Daoy (cell line): ENCODE data around the gene AK1. TPM values are rescaled to one million over a fixed set of nuclear protein-coding genes. Genes with fewer than 3 reads are reported as not detected.

Source experiments
- DNase-seq: peaks from one replicate; pipeline ENCODE4 v3.0.0-alpha.2; 2015; ENCODE audit warnings: low read depth
- total RNA-seq: library from RNA; depleted of rRNA; stranded (reverse); fragments of >200 nt; shearing (Covaris generic); gene quantifications from 2 replicates; pipeline ENCODE4 v1.2.3, GENCODE V29; 2014

AK1 gene
- total RNA-seq, 1 experiment from 2014 or later: 37.5 TPM

DNA sequence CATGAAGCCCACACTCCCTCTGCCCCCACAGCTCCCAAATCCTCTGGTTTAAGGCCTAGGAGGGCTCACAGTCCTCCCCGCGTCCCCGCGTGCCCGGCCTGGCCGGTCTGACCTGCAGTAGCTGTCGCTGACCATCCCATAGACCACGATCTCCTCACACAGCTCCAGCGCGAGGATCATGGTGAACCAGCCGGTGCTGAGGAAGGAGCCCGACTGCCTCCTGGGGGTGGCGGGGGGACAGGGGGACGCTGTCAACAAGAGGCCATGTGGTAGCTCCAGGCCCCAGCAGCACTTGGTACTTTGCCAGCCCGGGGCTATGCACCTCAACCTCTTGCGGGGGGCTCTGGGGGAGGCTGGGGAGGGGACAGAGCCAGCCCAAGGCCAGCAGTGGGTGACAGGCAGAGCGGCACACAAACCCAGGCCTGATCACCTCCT is 32.4 kb upstream of the AK1 start:
- DNase-seq: no peak

- DNase-seq: no peak
Measured at GRCh38 chr9:127908660-127908926, 31.1 kb upstream of the AK1 start.

DNA sequence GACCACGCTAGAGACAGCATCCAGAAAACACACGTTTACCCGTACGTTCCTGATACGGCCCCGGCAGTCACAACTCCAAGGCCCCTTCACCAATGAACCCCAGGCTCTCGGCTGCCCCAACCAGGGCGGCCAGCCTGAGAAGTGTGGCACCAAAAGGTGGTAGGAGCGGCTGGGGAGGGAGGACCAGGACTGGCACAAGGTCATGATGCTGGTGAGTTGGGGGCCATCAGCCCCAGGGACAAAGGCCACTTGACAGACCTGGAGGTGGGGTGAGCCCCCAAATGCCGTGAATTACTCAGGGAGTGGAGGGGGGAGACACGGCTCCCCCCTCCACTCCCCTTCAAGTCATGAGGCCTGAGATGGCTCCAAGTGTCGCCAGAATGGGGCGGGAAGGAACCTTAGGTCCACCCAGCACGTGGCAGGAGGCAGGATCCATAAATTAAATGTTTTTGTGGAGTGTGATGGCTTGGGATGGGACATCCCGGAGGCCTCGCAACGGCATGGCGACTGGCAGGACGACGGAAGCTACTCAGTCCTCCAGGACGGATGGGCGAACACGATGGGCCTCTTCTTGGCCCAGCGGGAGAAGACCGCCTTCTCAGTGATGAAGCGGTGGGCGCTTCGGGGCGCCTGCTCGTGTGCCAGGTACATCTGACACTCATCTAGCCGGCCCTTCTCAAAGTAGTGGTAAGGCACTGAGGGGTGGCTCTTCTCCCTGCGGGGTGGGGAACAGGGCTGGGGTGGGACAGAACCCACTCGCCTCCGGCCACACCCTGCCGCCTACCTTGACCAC is 30.6 kb upstream of the AK1 start:
- DNase-seq: no peak

GRCh38 chr9:127905788-127906191 is 28.3 kb upstream of the AK1 start:
- DNase-seq: no peak

- no peak for DNase-seq
Measured at GRCh38 chr9:127905004-127905728, 27.7 kb upstream of the AK1 start.

DNA sequence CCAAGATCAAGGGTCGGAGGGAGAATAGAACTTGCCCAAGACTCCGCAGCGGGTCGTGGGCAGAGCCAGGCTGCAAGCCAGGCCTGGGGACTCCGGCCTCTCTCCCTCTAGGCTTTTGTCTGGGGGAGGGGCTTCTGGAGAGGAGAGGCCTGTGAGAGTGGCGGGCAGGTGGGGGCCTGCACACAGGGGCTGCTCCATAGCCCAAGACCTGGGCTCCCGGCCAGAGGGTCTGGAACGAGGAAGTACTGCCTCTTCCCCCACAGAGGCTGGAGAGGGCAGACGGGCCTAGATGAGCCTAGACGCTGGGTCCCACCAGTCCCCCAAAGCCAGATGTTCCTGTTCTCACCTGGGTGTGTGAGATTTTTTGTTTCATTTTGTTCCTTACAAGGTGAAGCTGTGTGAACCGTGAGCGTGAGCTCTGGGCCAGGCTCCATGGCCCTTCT is 27.1 kb upstream of the AK1 start:
- DNase-seq: no peak

DNA sequence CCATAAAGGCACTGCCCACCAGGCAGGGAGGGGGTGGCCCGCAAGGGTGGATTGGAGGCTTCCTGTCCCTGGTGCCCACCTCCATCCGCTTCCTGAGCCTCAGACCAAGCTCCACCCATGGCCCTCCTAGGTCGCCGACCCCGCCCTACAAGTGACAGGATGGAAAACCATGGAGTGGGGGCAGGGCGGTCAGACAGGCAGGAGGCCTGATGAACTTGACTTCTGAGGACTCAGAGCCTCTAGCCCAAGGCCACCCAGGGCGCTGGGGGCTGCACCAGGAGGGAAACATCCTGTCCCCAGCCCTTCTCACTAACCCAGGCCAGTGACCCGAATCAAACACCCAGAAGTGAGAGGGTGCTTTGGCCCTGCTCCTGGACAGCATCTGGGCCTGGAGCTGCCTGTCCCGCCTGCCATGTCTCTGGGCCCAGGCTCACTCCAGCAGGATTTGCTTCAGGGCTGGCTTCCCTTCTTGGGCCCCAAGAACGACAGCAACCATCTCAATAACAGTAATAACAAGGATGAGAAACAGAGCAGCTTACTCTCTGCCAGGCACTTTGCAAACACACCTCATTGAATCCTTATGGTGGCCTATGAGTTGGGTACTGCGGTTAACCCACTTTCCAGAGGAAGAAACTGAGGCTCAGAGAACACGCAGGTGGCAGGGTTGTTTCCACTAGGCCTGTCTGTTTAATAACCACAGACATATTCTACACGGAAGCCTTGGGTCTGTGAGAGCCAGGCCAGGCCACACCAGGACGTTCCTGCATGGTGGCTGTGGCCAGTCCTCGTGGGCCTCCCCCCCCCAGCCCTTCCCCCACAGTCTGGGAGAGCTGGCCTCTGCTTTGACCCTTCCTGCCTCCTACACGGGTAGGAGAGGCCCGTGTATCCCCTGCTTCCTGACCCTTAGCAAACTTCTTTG is 26.3 kb upstream of the AK1 start:
- DNase-seq: peak; percentile 72

- peak; percentile 82 for DNase-seq
Measured at GRCh38 chr9:127899128-127899943, 21.9 kb upstream of the AK1 start, which contains the start of gene ST6GALNAC6. Gene ST6GALNAC6 (minus strand): TSS chr9:127899603. CDS start chr9:127897981, 1,622 bp downstream.

DNA sequence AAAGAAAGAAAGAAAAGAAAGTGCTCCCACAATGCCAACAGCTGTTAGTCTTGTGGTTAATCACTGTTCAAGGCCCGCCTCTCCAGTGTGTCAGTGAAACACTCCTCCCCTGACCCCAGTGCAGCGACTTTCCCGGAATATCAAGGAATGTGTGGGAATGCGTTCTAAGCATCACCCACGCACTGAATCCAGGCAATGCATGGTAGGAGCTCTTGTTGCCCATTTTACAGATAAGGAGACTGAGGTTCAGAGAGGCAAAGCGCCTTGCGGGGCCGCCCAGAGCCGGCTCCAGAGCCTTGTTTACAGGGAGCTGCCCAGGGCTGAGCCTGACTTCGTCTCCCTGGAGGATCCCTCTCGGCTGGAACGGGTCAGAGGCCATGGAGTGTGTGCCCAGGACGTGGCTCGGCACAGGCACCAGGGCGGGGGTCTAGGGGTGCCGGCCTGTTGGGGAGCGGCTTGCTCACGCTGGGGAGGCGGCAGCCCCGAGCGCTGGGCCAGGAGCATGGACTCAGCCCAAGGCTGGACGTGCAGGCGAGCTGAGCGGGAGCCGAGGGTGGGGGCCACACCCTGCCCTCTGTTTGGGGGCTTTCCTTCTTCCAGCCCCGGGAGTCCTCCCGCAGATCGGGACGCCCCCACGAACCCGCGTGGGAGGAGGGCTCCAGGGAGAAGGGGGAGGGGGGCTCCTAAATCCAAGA is 21.1 kb upstream of the AK1 start:
- peak; percentile 63 for DNase-seq

DNA sequence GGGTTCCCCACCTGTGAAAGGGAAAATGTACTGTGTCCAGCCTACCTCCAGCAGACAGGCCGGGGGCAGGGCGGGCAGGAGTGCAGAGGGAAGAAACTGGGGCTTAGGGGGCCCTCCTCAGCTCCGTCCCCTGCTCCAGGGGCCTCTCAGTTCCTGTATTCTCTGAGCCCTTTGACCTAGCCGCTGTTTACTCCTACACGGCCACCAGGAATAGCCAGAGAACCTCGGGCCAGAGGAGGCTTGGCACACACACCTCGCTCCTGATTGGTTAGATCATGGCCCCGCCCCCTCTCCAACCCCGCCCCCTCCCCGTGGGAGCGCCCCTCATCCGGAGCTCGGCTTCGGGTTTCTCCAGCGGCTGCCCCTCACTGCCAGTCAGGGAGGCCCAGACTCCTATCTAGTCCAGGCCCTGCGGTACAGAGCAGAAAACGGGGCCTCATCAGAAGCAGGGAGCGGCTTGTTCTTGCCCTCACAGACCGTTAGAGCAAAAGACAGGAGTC is 19.8 kb upstream of the AK1 start:
- peak; percentile 75 for DNase-seq

GRCh38 chr9:127896395-127897192 is 19.1 kb upstream of the AK1 start:
- DNase-seq: no peak

DNA sequence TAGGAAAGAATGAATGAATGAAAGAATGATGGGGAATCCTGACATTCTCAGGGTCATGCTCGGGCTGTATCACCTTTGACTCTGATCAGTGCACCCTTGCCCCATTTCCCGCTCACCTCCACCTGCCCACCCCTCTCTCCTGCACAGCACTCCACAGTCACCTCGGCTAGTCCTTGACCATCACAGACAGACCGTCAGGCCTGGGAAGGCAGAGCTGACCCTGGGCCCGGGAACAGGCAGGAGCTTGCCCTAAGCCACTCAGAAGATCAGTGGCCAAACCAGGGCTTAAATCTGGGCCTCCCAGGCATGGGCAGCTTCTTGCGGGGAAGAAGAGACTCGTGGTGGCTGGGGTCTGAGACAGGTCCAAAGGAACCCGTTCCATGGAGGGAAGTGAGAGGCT is 18.3 kb upstream of the AK1 start:
- no peak for DNase-seq

DNA sequence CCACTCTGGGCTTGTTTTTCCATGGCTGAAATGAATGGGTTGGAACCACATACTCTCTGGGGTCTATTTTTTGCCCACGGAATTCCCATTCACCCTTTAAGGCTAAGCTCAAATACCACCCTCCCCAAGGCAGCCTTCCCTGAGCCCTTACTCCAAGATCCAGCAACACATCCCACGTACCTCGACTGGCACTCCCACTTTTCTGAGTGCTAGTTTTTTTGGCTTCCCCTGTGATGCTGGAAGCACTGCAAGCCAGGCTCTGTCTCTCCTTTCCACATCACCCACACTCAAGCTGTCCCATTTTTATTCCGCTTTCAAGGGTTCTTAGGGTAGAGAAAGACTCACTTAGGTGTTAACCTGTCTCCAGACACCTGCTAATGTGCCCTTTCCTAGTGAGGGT is 15.9 kb upstream of the AK1 start:
- DNase-seq: no peak

- DNase-seq: no peak
Measured at GRCh38 chr9:127892831-127893230, 15.4 kb upstream of the AK1 start.

- no peak for DNase-seq
Measured at GRCh38 chr9:127890053-127890452, 12.6 kb upstream of the AK1 start.

DNA sequence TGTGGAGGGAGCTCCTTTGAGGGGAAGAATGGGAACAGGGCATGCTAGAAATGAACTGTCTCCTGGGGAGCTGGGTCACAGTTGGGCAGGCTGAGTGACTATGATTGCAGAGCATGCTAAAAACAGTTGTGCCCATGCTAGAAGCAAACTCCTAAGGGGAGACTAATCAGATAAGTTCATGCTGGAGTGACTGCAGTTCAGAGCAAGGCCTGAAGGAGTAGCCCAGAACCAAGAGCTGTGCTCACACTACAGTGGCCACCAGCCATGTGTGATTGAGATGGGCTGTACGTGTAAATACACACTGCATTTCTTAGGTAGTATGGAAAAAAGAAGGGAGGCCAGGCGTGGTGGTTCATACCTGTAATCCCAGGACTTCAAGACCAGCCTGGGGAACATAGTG is 10.3 kb upstream of the AK1 start:
- peak; percentile 14 for DNase-seq

DNA sequence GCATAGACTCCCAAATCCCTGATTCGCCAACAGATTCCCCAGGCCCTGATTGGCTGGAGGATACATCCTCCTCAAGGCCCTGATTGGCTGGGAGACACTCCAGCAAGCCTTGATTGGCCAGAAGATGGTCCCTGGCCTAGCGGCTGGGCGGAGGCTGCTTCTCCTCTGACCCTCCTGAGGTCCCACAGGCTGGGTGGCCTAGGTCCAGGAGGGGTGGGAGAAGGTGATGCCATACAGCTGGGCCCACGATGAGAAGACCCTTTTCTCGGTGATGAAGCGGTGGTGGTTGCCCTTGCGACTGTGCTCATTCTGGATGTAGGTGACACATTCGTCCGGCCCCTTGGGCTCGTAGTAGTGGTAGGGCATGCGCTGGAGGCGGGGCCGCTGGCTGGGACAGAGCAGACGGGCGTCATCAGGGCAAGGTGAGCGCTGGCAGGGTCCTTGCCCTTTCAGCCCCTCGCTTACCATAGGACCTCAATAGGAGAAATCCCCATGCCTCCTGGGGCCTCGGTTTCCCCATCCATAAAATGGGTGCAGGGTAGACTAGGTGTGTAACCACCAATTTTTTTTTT is 9.0 kb upstream of the AK1 start:
- DNase-seq: peak; percentile 7

GRCh38 chr9:127885508-127886281 is 8.2 kb upstream of the AK1 start:
- DNase-seq: no peak
